ENCODE measurements around the gene XXYLT1. TPM values are rescaled to one million over a fixed set of nuclear protein-coding genes. Genes with fewer than 3 reads are reported as not detected.

The XXYLT1 gene
- polyA plus RNA-seq, 6 donors from 2014 or later: 1.7 to 3.7 (median 3.6) TPM; not detected in 1

- H3K9me3 Mint-ChIP-seq: no peaks in the 10 kb centered on the region
- H3K27me3 Mint-ChIP-seq: no peaks in the 10 kb centered on the region
- H3K36me3 Mint-ChIP-seq: no peaks in the 10 kb centered on the region
- peak overlapping the region in 2 of 8 donors; percentile 40 to 59 for H3K4me3 Mint-ChIP-seq
- no peak for ATAC-seq (ENCODE audit: low read depth in 2 of 2)
- peaks cover 10 to 16% (median 12%) of the 10 kb centered on the region in 3 donors for H3K4me1 Mint-ChIP-seq
- H3K27ac Mint-ChIP-seq: peak overlapping the region in 3 of 6 donors; percentile 15 to 51 (median 50)
- DNase-seq: no peak
These were observed 184.6 kb downstream of the XXYLT1 start for GRCh38 chr3:195086341-195086740.

GRCh38 chr3:195085356-195086130, 185.4 kb downstream of the XXYLT1 start:
- H3K27ac Mint-ChIP-seq: no peak overlapping the region
- H3K27me3 Mint-ChIP-seq: no peaks in the 10 kb centered on the region
- H3K4me3 Mint-ChIP-seq: no peak overlapping the region
- H3K9me3 Mint-ChIP-seq: no peaks in the 10 kb centered on the region
- H3K4me1 Mint-ChIP-seq: peaks cover 11 to 21% (median 20%) of the 10 kb centered on the region in 3 donors
- DNase-seq (no peak), ATAC-seq (ENCODE audit: low read depth in 2 of 2) (no peak)
- H3K36me3 Mint-ChIP-seq: no peaks in the 10 kb centered on the region

- H3K4me3 Mint-ChIP-seq: no peak overlapping the region
- no peaks in the 10 kb centered on the region for H3K9me3 Mint-ChIP-seq
- peaks cover 18 to 29% (median 28%) of the 10 kb centered on the region in 3 donors for H3K4me1 Mint-ChIP-seq
- no peaks in the 10 kb centered on the region for H3K27me3 Mint-ChIP-seq
- H3K27ac Mint-ChIP-seq: peak overlapping the region in 1 of 6 donors; percentile 71
- no peak for DNase-seq
- no peak for ATAC-seq (ENCODE audit: low read depth in 2 of 2)
- no peaks in the 10 kb centered on the region for H3K36me3 Mint-ChIP-seq
These were observed 186.2 kb downstream of the XXYLT1 start for GRCh38 chr3:195084746-195085145.

- Mint-ChIP-seq H3K4me3 (no peak overlapping the region), H3K27ac (peak overlapping the region in 1 of 6 donors; percentile 59), H3K27me3 (peaks cover 4 to 8% (median 6%) of the 10 kb centered on the region in 3 donors), H3K36me3 (no peaks in the 10 kb centered on the region), H3K4me1 (peaks cover 29 to 40% (median 35%) of the 10 kb centered on the region in 3 donors), H3K9me3 (no peaks in the 10 kb centered on the region)
- no peak for DNase-seq
- ATAC-seq (ENCODE audit: low read depth in 2 of 2): no peak
These were observed 187.3 kb downstream of the XXYLT1 start for GRCh38 chr3:195083659-195084058.

GRCh38 chr3:195082811-195083210, 188.1 kb downstream of the XXYLT1 start:
- Mint-ChIP-seq H3K9me3 (no peaks in the 10 kb centered on the region), H3K4me1 (peaks cover 32 to 39% (median 35%) of the 10 kb centered on the region in 3 donors), H3K4me3 (no peak overlapping the region), H3K36me3 (no peaks in the 10 kb centered on the region), H3K27ac (peak overlapping the region in 1 of 6 donors; percentile 66), H3K27me3 (peaks cover 4 to 14% (median 6%) of the 10 kb centered on the region in 3 donors)
- ATAC-seq (ENCODE audit: low read depth in 2 of 2) (no peak), DNase-seq (no peak)

GRCh38 chr3:195081242-195081963, 189.6 kb downstream of the XXYLT1 start:
- ATAC-seq (ENCODE audit: low read depth in 2 of 2) (no peak), DNase-seq (no peak)
- H3K4me3 Mint-ChIP-seq: peak overlapping the region in 3 of 8 donors; percentile 21 to 61 (median 42)
- no peaks in the 10 kb centered on the region for H3K36me3 Mint-ChIP-seq
- no peaks in the 10 kb centered on the region for H3K9me3 Mint-ChIP-seq
- peak overlapping the region in 1 of 6 donors; percentile 44 for H3K27ac Mint-ChIP-seq
- peaks cover 27 to 34% (median 27%) of the 10 kb centered on the region in 3 donors for H3K4me1 Mint-ChIP-seq
- H3K27me3 Mint-ChIP-seq: peaks cover 4 to 14% (median 6%) of the 10 kb centered on the region in 3 donors

GRCh38 chr3:195080571-195081151, 190.3 kb downstream of the XXYLT1 start:
- H3K9me3 Mint-ChIP-seq: no peaks in the 10 kb centered on the region
- H3K27ac Mint-ChIP-seq: no peak overlapping the region
- peaks cover 4 to 14% (median 6%) of the 10 kb centered on the region in 3 donors for H3K27me3 Mint-ChIP-seq
- no peak for ATAC-seq (ENCODE audit: low read depth in 2 of 2)
- no peak for DNase-seq
- H3K4me1 Mint-ChIP-seq: peaks cover 29 to 36% (median 30%) of the 10 kb centered on the region in 3 donors
- peak overlapping the region in 3 of 8 donors; percentile 42 to 80 (median 72) for H3K4me3 Mint-ChIP-seq
- H3K36me3 Mint-ChIP-seq: no peaks in the 10 kb centered on the region

GRCh38 chr3:195080125-195080524, 190.8 kb downstream of the XXYLT1 start:
- Mint-ChIP-seq H3K4me3 (peak overlapping the region in 7 of 8 donors; percentile 2 to 80 (median 53)), H3K27ac (peak overlapping the region in 5 of 6 donors; percentile 42 to 93 (median 52)), H3K4me1 (peaks cover 30 to 36% (median 31%) of the 10 kb centered on the region in 3 donors), H3K9me3 (no peaks in the 10 kb centered on the region), H3K27me3 (peaks cover 4 to 14% (median 6%) of the 10 kb centered on the region in 3 donors), H3K36me3 (no peaks in the 10 kb centered on the region)
- no peak for DNase-seq
- ATAC-seq (ENCODE audit: low read depth in 2 of 2): peak; percentile 37 to 48

- peaks cover 30 to 37% (median 31%) of the 10 kb centered on the region in 3 donors for H3K4me1 Mint-ChIP-seq
- DNase-seq: no peak
- H3K27me3 Mint-ChIP-seq: peaks cover 4 to 14% (median 6%) of the 10 kb centered on the region in 3 donors
- no peaks in the 10 kb centered on the region for H3K9me3 Mint-ChIP-seq
- peak; percentile 16 to 40 for ATAC-seq (ENCODE audit: low read depth in 2 of 2)
- H3K4me3 Mint-ChIP-seq: peak overlapping the region in 7 of 8 donors; percentile 2 to 80 (median 53)
- H3K27ac Mint-ChIP-seq: peak overlapping the region in 4 of 6 donors; percentile 50 to 93 (median 62)
- no peaks in the 10 kb centered on the region for H3K36me3 Mint-ChIP-seq
These were observed 191.3 kb downstream of the XXYLT1 start for GRCh38 chr3:195079636-195080035.

- Mint-ChIP-seq H3K27me3 (peaks cover 4 to 14% (median 6%) of the 10 kb centered on the region in 3 donors), H3K4me3 (peak overlapping the region in 4 of 8 donors; percentile 24 to 64 (median 45)), H3K4me1 (peaks cover 30 to 37% (median 31%) of the 10 kb centered on the region in 3 donors), H3K36me3 (no peaks in the 10 kb centered on the region), H3K9me3 (no peaks in the 10 kb centered on the region), H3K27ac (peak overlapping the region in 2 of 6 donors; percentile 50)
- ATAC-seq (ENCODE audit: low read depth in 2 of 2) (no peak), DNase-seq (no peak)
These were observed 192.0 kb downstream of the XXYLT1 start for GRCh38 chr3:195078891-195079440.

GRCh38 chr3:195077611-195078540, 193.1 kb downstream of the XXYLT1 start:
- Mint-ChIP-seq H3K27me3 (peaks cover 4 to 14% (median 6%) of the 10 kb centered on the region in 3 donors), H3K4me1 (peaks cover 30 to 37% (median 31%) of the 10 kb centered on the region in 3 donors), H3K36me3 (no peaks in the 10 kb centered on the region), H3K27ac (peak overlapping the region in 1 of 6 donors; percentile 49), H3K4me3 (no peak overlapping the region), H3K9me3 (no peaks in the 10 kb centered on the region)
- DNase-seq (no peak), ATAC-seq (ENCODE audit: low read depth in 2 of 2) (no peak)

GRCh38 chr3:195076981-195077610, 193.9 kb downstream of the XXYLT1 start:
- Mint-ChIP-seq H3K27me3 (peaks cover 4 to 14% (median 6%) of the 10 kb centered on the region in 3 donors), H3K36me3 (no peaks in the 10 kb centered on the region), H3K27ac (peak overlapping the region in 2 of 6 donors; percentile 27 to 45), H3K9me3 (no peaks in the 10 kb centered on the region), H3K4me3 (no peak overlapping the region), H3K4me1 (peaks cover 30 to 36% (median 31%) of the 10 kb centered on the region in 3 donors)
- ATAC-seq (ENCODE audit: low read depth in 2 of 2): no peak
- DNase-seq: no peak
